ENCODE results near the gene PWWP2A. TPM values are rescaled to one million over a fixed set of nuclear protein-coding genes. Genes with fewer than 3 reads are reported as not detected.
A peak's percentile ranks its signal among the peaks of the same experiment; 100 is the strongest.

Gene PWWP2A
- total and polyA plus RNA-seq, 10 of the 15 experiments (the other 5 are each of a cell fraction or from before 2014, with no cell fraction given) = 5.7 to 26.1 (median 17.7) TPM

- TF ChIP-seq E2F8 (IDR thresholded peaks at IDR 0.05; ENCODE audit: low read depth, partially characterized antibody) (no peak), MLLT1 (IDR thresholded peaks at IDR 0.05) (0 out of 2 replicates have a peak, but pooled peaks have one; percentile 10), ATF7 (IDR thresholded peaks at IDR 0.05; ENCODE audit: low read depth) (peak; percentile 75), CEBPB (IDR thresholded peaks at IDR 0.05; ENCODE audit: borderline replicate concordance in 1 of 2, low read depth in 2 of 2, low read length in 2 of 2) (no peak), FOXM1 (IDR thresholded peaks at IDR 0.05; ENCODE audit: low read depth, low read length) (no peak), RFX5 (IDR thresholded peaks at IDR 0.05; ENCODE audit: low read depth, low read length) (peak; percentile 86), CHD2 (IDR thresholded peaks at IDR 0.05; ENCODE audit: borderline replicate concordance, low read depth, low read length) (peak; percentile 97), KLF5 (IDR thresholded peaks at IDR 0.05; ENCODE audit: partially characterized antibody) (no peak), KDM1A (IDR thresholded peaks at IDR 0.05; ENCODE audit: borderline replicate concordance) (no peak), RELB (IDR thresholded peaks at IDR 0.05; ENCODE audit: low read depth) (0 out of 2 replicates have a peak, but pooled peaks have one; percentile 64), GATAD2B (conservative IDR thresholded peaks at IDR 0.05; ENCODE audit: low read depth) (no peak; the same call in none of the 2 replicates), YY1 (IDR thresholded peaks at IDR 0.05; ENCODE audit: low read depth, low read length) (peak; percentile 96), ATF2 (IDR thresholded peaks at IDR 0.05; ENCODE audit: low read length) (no peak), PML (IDR thresholded peaks at IDR 0.05; ENCODE audit: low read length) (peak; percentile 81; the same call in 1 of the 2 replicates), SPI1 (IDR thresholded peaks at IDR 0.05; ENCODE audit: borderline replicate concordance, insufficient read depth, low read depth, low read length) (no peak), IRF3 (IDR thresholded peaks at IDR 0.05) (peak; percentile 93), STAT1 (conservative IDR thresholded peaks at IDR 0.05) (peak; percentile 75; the same call in 1 of the 2 replicates), JUNB (IDR thresholded peaks at IDR 0.05) (no peak), POLR2AphosphoS2 (IDR thresholded peaks at IDR 0.05; ENCODE audit: low read depth, low read length) (peak; percentile 44; the same call in 1 of the 2 replicates), NR2C1 (IDR thresholded peaks at IDR 0.05) (0 out of 2 replicates have a peak, but pooled peaks have one; percentile 9), HDGF (IDR thresholded peaks at IDR 0.05) (peak; percentile 96), JUND (IDR thresholded peaks at IDR 0.05; ENCODE audit: low read depth, low read length) (no peak)
These were observed at the start of gene PWWP2A (continued) for GRCh38 chr5:160119142-160119904.

Measured in GM12878 (cell line).